SIG-M5 treated with dmso at 0.1 percent for 504 hours (cell line): ENCODE data around the gene SLC26A6.

Source experiments
- DNase-seq: peaks from one replicate; lab custom pipeline; 2025; ENCODE audit not compliant: unreplicated experiment; lab: John Stamatoyannopoulos, UW

Gene SLC26A6

DNA sequence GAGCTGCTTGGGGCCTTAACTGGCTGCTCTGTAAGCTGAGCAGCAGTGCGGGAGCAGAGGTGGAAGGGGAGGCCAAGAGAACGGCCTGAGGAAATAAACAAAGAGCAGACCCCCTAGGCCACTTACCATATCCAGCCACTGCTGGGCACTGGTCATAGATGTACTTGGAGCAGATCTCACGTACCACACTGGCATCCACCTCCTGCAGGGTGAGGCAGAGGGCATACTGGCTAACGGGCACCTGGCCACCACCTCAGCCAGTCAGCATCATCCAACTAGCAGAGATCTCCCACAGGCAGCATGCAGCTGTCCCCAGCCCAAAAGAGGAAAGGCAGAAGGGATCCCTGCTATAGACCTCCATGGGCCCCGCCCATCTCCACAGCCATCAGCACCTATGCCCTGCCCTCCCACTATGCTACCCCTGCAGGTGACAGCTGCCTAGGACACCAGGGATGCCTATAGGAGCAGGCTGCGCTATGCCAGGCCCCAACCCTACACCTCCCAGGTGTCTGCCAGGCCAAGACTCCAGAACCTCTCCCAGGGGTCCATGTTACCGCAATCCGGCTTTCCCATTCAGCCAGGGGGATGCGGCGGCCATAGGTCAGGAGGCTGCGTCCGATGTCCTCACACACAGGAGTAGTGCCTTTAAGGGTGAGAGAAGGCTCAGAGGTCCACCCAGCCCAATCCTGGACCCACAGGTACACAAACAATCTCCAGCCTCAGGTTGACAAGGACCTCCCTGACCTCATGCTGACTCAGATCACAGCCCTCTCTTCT, 35.6 kb downstream of the SLC26A6 start:
- no peak for DNase-seq

DNA sequence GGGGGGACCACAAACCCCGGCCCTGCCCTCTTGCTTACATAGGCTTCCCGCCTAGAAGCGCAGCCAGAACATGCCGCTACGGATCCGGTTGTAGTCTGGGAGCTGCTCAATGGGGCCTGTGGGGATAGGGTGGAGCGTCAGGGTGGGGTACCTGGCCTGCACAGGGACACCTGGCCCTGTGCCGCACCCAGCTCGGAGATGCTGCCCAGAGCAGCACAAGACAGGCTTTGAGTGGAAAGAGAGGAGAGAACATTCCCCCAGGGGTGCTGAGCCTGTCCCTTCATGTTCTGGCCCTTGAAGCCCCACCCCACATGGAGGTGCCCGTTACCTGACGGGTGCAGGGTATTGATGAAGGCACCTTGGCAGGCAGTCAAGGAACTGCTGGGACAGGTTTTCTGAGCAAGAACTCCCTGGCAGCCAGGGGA, 36.2 kb downstream of the SLC26A6 start:
- no peak for DNase-seq

DNA sequence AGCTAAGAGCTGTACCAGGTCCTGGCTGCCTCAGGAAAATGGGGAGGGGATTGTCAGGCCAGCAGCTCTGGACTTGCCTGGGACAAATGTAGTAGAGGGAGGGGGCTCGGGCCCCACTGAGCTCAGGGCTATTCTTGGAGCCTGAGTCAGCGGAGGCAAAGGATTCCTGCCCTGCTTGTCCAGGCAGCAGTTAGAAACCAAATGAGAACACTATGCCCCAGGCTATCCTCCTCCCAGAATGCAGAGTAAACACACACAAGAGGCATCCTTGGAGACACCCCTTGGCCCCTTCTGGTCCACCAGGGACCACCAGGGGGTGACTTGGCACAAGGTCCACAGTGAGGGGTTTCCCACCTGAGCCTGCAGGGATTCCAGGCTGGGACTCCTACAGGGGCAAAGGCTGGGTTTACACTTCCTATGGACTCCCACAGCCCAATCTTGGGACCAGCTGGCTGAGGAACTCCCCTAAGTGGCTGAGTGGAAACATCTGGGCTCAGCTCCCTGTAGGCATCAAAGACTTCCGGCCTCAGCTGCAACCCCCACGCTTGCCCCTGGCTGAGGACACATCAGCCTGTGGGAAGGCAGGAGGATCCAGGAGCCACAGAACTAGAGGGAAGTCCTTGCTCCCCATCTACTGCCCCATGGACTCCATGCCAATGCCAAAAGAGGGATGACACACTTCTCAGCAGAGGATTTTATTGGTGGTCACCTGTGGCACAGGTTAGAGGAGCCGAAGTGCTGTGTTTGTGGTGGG, 36.8 kb downstream of the SLC26A6 start:
- DNase-seq = no peak

DNA sequence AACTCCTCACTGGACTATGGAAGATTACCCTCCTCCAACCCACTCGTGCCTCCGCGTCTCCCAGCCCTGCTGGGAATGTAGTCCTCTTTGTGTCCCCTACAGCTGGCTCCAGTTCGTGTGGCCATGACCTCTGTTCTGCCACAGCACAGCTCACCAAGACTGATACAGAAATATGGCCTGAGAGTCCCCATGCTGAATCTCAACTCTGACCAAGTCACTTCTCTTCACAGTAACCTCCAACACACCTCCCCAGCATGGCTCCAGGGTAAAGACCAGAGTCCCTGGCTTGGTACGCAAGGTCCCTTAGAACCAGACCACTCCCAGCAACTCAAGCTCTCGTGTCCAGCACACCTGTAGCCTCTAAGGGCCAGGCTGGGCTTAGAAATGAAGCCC, 37.9 kb downstream of the SLC26A6 start:
- no peak for DNase-seq

DNA sequence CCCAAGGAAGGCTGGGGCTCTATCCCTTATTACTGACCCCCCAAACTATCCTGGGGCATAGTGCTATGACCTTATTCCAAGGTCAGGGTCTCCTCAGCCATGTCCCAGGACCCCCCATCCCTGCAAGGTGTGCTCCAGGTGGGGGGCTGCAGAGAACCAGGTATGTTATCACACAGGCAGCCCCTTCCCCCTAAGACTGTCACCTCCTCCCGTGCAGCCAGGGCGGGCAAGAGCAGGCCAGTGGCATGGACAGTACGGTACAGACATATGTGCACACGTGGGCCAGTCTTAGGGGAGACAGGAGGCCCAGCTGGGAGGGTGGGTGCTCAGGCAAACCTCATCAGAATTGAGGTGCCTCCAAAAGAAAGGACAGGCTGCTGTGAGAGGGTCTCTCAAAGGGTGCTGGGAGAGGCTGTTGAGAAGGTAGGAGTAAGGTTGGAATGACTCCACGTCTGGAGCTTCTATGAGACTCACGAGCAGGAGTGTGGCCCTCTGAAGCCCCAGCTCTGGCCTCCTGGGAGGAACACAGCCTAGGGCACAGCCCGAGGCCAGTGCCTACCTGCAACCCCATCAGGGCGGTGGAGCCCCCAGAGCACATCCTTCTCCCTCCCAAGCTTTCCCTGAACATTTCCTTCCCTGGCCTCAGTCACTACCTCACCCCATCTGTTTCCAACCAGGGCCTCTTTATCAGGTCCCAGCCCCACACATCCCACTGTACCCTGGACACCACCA, 38.4 kb downstream of the SLC26A6 start:
- no peak for DNase-seq

DNA sequence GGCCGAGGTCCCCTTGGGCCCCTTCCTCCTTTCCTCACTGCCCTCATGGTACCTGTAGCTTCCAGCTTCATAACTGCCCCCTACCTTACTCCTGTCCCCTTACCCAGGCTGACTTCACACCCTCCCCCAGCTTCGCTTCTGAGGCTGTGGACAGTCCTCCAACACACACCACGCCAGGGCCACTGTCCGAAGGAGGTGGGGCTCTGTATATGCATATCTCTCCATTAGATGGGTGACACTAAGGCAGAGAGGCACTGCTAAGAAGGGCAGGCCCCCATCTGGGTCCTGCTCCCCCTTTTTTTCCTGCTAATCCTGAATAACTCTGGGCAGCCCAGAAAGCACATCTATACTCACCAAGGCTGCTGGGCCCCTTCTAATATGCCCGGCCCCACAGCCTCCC, 39.1 kb downstream of the SLC26A6 start:
- no peak for DNase-seq

DNA sequence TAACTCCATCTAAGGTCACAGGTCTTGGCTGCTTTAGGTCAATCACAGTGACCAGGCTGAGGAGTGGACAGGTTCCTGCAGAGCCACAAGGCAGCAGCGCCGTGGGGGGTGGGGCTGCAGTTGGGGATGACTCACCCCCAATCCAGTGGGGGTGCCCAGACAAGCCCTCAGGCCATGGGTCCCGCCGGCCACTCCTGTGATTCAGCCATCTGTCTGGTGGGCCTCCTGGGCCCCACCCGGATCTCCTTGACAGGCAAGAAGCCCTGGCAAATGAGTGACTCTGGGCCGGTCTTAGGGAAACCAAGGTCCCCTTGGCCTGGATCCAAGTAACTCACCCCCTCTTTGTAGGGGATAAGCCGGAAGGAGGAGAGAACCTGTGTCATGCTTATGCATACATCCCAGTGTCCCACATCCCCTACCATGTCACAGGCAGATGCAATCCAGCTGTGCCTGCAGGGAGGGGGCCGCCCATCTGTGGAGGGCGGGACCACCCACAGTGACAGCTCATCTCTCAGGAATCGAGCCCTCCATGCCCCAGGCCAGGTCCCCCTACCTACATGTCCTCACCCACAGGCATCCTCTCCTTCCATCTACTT, 39.6 kb downstream of the SLC26A6 start:
- DNase-seq = no peak

DNA sequence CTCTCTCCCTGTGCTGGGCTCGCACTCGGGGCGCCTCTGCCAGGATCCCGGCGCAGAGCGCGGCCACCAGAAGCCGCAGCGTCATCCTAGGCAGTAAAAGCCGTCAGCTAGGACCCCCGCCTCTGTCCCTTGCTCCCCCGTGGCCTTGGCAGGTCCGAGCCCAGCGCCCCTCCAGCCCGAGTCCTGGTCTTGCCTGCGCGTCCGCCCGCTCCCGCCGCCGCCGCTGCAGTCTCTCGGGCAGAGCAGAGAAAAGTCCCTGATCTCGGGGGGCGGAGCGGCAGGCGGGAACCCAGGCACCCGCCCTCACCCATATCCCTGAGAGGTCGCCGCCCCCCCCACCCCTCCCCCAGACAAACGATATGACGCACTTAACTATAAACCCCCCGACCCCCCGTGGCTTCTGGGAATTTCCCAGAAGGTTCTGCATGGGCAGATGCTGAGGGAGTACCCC, 40.2 kb downstream of the SLC26A6 start, which contains the start of gene COL7A1:
COL7A1 (minus strand) TSS at position 255 of the 451 bp plus-strand sequence; CDS start at position 85, 170 bp downstream.
- no peak for DNase-seq

DNA sequence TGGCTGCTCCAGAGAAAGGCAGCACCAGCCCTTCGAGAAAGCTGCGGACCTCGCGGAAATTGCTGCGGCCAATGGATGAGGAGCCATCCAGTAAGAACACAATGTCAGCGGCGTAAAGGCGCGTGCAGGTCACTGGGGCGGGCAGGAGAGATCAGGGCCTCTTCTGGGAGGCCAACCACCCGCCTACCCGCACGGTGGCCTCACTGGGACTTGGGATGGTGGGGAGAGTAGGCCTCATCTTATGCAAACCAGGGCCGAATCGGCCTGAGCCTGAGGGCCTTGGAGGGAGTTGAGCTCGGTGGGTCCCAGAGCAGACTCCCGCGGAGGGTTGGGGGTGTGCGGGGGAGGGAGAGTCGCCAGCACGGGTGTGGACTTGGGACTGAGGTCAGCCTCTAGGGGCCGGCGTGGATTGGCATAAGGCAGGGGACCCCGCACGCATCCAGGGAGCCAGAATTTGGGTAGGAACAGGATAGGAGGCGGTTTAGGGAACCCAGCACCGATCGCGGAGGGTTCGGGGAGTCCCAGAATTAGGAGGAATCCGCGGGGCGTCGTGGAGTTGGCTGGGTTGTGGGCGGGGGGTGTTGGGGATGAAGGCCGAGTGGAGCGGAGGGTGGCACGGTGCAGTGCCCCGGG, 40.7 kb downstream of the SLC26A6 start:
- no peak for DNase-seq

DNA sequence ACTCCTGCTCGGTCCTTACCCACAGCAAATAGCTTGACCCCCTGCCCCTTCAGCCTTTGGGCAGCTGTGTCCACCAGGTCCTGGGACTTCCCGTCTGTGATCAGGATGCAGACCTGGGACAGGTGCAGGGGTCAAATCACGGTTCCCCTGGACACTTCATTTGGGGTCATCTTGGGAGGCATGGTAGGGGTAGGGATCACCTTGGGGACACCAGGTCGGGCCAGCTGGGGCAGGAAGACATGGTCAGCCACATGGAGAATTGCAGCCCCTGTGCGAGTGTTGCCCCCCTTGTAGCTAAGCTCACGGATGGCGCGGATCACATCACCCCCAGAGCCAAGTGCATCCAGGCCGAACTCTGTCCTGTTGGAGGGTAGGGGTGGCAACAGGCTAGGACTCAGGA, 41.9 kb downstream of the SLC26A6 start:
- no peak for DNase-seq

DNA sequence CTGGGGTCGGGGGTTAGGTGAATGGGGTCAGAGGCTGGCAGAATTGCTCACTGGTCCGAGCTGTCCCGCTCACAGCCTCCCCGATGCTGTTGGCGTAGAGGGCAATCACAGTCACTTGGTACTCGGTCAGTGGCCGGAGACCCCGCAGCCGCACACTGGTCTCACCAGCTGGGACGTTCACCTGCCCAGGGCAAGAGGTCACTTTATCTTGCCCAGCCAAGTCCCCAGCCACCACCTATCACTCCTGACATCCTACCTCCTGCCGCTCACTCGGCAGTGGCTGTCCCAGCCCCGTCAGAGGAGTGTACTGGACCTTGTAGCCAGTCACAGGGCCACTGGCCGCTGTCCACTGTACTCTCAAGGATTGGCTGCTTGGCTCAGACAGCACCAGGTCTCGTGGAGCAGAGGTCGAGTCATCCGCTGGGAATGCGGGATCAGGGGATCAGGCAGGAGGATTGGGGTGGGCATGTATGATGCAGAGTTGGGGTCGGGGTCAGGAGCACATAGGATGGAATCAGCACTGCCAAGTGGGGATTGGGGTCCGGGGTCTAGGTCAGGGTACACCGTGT, 42.7 kb downstream of the SLC26A6 start:
- no peak for DNase-seq

DNA sequence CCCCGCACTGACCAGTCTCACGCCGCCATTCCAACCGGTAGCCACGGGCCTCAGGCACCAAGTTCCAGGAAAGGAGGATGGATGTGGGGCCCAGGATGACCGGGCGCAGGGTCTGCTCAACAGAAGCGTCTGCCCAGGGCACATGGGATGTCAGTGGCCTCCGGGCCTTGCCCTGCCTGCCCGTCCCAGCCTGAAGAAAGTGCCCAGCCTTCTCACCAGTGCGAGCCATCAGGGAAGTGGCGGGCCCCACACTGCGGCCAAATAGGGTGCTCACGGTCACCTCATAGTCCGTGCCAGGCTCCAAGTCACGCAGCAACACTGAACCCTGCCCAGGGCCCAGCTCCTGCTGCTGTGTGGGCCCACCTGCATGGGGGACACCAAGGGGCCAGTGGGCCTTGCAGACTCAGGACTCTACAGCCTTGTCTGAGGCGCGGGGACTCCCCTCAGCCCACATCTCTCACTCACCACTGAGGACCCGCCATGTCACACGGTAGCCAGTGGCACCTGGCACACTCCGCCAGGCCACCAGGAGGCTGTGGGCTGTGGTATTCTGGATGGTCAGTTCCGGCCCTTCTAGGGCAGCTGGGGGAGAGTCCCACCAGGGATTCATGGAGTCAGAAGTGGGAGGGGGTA, 43.3 kb downstream of the SLC26A6 start:
- no peak for DNase-seq

DNA sequence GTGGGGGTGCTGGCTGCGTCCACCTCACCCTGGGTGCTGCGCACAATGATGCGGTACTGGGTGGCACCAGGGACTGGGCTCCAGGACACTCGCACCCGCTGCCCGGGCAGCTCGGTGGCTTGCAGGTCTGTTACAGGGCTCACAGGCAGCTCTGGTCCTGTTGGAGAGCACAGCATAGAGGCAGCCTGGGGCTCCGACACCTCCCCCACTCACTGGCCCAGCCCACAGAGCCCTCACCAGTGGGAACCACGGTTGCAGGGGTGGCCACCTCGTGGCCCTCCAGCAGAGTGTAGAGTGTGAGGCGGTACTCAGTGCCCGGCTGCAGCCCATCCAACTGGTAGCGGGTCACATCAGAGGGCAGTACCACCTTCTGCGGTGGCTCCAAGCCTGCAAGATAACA, 43.8 kb downstream of the SLC26A6 start:
- no peak for DNase-seq

DNA sequence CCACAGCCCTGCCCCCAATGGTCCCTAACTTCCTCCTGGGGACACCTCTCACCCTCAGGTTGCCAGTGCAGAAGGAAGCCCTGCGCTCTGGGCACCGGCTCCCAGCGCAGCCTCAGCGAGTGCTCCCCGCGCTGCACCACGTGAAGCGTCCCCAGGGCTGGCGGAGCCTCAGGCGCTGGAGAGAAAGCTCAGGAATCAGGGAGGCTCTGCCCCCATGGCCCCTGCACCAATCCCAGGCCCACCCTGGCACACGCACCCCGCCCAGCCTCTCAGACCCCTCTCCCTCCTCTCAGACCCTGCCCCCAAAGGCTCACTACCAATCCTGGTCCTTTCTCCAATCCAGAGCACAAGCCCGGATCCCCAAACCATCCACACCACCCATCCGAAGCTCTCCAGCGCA, 47.0 kb downstream of the SLC26A6 start:
- no peak for DNase-seq

DNA sequence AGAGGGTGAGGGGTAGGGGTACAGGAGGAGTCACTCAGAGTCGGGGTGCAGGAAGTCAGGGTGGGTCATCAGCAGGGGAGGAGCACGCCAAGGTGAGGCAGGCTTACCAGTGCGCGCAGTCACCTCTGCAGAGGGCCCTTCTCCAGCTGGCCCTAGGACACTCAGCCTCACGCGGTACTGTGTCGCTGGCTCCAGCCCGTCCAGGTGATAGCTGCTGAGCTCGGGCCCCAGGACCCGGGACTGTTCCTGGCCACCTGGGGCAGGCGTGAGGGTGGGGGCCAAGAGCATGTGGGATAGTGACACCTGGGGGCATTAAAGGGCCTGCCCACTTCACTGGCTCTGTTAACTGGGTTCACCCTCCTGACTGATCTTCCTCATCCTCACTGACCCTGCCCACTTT, 47.6 kb downstream of the SLC26A6 start:
- no peak for DNase-seq

DNA sequence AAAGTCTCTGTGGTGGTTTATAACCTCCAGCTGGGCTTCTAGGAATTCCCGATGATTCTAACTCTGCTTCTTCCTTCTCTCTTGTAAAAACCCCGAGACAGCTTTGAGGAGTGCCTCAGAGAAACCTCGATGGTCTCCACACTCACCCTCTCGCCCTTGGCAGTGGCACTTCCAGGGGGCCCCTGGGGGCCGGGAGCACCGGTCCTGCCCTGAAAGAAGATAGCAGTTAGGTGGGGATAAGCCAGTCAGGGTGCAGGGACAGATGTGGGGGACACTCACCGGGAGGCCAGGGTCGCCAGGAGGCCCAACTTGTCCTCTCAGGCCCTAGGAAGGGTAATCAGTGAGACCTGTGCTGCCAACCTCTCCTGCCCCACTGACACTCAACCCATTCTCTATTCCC, 49.9 kb downstream of the SLC26A6 start:
- no peak for DNase-seq

DNA sequence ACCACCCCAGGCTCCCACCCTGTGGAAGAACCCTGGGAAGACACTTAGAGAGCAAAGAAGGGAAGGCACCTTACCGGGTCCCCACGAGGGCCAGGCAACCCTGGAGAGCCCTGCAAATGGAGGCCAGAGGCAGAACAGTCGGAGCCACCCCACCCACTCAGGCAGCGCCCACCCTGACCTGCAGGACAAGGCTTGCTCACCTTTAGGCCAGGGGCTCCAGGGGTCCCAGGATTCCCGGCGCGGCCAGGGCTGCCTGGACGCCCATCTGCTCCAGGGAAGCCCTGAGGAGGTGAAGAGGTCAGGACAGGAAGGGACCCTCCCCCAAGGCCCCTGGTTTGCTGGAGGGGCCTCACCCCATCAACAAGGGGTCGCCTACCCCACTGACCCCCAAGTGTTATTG, 50.4 kb downstream of the SLC26A6 start:
- DNase-seq = no peak

DNA sequence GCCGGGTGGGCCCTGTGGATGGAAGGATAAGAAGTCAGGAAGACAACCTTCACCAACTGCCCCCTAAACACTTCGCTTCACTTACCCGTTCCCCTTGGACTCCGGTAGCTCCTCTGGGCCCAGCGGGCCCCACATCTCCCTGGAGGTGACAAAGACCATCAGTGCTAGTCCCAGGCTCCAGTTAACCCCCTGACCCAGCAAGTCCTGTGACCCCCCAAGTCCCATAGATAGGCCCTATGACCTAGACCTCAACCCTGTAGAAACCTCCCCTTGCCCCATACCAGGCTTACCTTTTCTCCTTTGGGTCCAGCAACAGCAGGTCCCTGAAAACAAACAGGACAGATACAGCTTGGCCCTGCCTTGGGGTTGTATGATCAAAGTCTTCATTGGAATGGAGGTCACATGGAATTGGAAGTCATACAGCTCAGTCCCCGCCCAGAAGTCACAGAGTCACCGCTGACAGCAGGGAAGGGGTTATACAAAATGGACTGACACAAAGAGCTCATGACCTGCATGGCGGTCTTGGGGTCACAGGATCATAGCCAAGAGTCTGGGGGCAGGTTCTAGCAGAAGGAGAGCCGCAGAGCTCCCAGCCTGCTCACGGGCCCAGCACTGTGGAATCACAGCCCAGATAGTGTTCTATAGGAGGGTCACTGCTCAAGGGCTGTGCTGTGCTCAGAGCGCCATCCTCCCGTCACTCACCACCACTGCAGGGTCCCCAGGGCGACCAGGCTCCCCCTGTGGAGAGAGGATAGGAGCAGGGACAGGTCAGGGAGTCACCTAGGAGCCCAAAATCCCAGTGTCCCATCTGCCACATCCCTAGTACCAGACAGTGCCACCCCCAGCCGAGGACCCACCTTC, 53.4 kb downstream of the SLC26A6 start:
- DNase-seq = no peak

DNA sequence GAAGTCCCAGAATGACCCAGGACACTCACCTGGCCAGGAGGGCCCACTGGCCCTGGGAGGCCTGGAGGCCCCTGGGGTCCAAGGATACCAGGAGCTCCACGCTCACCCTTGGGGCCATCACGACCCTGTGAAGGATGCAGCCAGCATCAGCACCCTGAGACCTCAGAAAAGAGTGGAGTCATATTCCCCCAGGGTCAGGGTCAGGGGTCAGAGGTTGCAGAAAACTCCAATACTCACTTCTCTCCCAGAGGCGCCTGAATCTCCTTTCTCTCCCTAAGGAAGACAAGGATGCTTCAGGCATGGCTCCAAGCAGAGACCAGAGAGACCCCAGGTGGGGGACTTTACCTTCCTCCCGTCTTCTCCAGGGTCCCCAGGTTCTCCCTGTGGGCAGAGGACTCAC, 58.6 kb downstream of the SLC26A6 start:
- no peak for DNase-seq
